GM19240 (cell line): Measurements from ENCODE around the gene CLEC9A.

Experiments
- DNase-seq: peaks from one replicate; pipeline ENCODE4 v3.0.0; 2011; ENCODE audit warnings: low spot score; ENCODE audit not compliant: insufficient read length

The CLEC9A gene

GRCh38 chr12:10067264-10067663, 36.8 kb downstream of the CLEC9A start:
- DNase-seq: no peak

- no peak for DNase-seq
Measured at GRCh38 chr12:10067942-10068341, 37.5 kb downstream of the CLEC9A start.

DNA sequence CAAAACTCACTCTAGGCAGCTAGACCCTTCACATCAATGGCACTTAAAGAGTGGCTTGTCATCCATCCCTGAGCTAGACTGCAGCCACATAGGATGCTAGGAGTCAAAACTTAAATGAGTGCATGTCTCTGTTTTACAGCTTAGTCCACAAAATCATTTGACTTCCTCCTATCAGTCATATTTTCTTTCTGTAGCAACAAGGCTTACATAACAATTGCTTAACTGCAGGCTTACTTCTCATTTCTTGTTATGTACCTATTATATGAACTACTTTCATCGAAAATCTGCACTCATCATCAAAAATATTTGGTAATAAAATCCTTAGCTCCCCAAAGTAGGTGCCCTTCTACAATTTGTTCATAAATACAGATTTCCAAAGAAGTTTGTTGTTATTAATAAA, 38.2 kb downstream of the CLEC9A start:
- no peak for DNase-seq

DNA sequence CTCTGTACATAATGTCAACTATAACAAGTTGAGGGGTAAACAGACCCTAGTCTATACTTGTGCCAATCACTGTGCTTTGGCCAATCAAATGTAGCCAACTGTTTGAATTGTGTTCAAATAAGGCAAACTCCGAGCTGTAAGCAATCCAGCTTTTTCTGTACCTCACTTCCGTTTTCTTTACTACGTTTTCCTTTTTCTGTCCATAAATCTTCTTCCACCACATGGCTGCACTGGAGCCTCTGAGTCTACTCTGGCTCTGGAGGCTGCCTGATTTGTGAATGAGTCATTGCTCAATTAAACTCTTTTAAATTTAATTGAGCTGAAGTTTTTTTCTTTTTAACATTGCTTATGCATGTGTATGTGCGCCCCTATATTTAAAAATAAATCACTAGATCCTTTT, 38.6 kb downstream of the CLEC9A start:
- no peak for DNase-seq

- no peak for DNase-seq
Measured at GRCh38 chr12:10069976-10070375, 39.5 kb downstream of the CLEC9A start.

- no peak for DNase-seq
Measured at GRCh38 chr12:10070380-10070779, 39.9 kb downstream of the CLEC9A start.

- DNase-seq: no peak
Measured at GRCh38 chr12:10072131-10072530, 41.6 kb downstream of the CLEC9A start.

DNA sequence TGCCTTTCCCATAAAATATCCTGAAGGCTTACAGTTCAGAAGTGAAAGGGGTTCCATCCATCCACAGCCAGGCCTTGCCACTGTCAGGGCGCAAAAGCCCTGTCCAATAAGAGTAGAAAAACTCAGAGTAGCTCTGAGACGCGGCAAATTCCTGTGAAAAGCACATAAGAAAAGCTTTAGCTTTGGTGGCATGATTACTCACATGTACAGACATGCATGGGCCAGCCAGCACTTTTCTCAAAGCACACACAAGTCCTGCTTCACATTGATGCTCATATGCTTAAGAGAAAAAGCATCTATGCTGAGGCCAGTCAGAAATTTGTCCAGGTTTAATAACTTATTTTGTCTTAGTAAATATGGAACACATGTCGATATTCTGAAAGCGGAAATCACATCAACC, 42.8 kb downstream of the CLEC9A start:
- DNase-seq: no peak

DNA sequence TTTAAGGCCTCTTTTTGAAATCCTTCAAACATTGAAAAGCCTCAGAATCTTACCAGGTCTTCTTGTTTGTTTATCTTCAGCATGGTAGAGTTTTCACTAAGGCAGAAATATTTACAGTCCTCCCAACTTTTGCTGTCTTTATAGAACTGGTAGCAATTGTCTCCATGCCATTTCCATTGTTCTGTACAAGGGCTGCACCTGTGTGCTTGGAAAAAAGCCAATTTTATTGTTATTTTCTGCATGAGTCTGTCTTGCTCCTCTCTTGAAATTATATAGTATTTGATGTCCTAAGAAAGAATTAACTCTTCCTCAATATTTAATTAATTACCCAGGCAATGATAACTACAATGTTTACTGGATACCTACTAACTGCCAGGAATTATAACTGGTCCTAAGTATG, 45.0 kb downstream of the CLEC9A start:
- no peak for DNase-seq

DNA sequence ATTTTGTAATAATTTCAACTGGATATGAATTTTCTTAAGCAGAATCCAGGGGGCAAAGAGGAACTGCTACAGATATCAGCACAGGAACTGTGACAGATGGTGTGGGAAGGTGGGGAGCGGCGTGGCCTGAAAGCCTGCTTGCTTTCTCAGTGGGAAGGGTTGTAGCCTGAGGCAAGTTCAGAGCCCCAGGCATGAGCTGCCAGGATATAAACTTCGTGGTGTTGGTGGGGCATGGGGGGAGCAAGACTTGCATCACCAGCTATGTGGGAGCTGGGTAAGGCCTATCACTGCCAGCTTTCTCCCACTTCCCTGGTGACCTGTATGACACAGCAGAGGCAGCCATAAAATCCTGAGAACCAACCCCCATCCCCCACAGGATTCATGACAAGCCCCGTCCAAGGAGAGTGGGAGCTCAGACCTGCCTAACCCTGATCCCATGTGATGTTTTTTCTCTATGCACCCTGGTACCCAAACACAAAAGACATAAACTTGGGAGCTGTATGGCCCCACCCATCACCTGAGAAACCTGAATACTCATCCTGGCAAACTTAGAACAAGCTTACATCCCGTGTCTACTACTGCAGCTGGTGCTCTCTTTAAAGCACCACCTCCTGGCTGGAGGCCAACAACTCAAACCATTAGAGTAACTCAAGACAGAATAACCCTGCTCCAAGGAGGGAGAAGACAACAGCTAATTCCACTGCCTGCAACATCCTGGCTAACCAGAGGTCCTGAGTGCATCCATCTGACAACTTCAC, 51.8 kb downstream of the CLEC9A start:
- no peak for DNase-seq

GRCh38 chr12:10084733-10085132, 54.3 kb downstream of the CLEC9A start:
- DNase-seq: no peak

DNA sequence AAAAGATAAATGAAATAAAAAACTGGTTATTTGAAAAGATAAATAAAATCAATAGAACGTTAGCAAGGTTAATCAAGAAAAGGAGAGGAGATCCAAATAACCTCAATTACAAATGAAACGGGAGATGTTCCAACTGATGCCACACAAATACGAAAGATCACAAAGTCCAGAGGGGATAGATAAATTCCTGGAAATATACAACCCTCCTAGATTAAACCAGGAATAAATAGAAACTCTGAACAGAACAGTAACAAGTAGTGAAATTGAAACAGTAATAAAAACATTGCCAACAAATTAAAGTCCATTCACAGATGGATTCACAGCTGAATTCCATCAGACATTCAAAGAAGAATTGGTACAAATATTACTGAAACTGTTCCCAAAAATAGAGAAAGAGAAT, 55.9 kb downstream of the CLEC9A start:
- DNase-seq: no peak

- DNase-seq: no peak
Measured at GRCh38 chr12:10088031-10088430, 57.5 kb downstream of the CLEC9A start.

GRCh38 chr12:10088955-10089900, 58.7 kb downstream of the CLEC9A start:
- DNase-seq: no peak

GRCh38 chr12:10094646-10095395, 64.3 kb downstream of the CLEC9A start:
- DNase-seq: no peak

DNA sequence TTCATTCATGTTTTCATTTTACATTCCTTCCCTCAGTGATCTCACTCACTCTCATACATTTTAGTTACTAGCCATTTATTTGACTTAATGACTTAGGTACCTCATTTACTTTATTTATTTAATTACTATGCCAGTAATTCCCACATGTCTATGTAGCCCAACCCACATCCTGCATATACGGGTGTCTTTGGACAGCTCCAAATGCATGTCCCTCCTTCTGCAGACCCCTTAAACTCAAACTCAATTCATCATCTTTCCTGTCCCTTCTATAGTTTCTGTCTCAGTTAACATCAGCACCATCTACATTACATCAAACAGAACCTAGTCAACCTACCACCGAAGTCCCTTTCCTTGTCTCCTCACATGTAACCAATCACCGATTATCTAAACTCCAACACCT, 65.5 kb downstream of the CLEC9A start:
- no peak for DNase-seq

GRCh38 chr12:10097521-10097920, 67.0 kb downstream of the CLEC9A start:
- DNase-seq: no peak

DNA sequence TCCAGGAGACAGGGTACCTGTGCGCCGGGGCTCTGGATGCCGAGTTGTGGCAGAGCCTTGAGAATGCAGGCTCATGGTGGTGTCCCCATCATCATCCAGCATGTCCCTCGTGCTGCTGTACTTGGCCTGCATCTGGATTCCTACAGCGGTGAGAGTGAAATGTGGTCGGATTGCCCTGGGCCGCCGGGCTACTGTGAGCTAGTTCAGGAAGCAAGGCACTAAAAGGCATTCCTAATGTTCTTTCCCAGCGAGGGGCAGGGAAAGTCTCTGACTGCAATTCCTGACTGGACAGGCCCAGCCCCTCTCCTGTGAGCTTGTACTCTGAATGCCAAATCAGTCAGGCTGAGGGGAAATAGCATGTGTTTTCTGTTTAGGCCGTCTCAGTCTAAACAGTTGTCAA, 68.3 kb downstream of the CLEC9A start, which contains the start of gene CLEC1A:
Gene CLEC1A, minus strand, starts transcription at position 195 of the 400 bp plus-strand sequence. Its CDS starts 63 bp downstream, at position 132.
- DNase-seq: no peak

- DNase-seq: no peak
Measured at GRCh38 chr12:10101042-10101579, 70.6 kb downstream of the CLEC9A start.

DNA sequence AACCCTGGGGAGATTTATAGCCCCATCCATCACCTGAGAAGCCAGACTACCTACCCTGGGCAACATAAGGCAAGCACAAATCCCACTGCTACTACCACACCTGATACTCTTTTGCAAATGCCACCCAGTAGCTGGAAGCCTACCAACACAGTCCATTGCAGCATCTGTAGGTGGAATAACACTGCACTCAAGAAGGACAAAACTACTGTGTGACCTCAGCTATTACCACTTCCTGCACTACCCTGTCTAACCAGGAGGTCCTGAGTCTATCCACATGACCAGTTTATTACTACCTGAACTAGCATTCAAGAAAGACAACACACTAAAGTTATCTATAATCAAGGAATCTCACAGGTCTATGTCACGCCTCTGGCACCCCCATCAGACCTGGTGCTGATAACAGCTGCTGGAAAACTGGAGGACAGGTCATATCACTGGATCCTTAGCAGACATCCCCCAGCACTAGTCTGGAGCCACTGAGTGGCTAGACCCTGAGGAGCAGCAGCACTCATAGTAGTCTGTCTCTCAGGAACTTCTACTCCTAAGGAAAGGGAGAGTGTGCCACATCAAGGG, 71.3 kb downstream of the CLEC9A start:
- DNase-seq: no peak

- DNase-seq: no peak
Measured at GRCh38 chr12:10102322-10102721, 71.8 kb downstream of the CLEC9A start.
